ENCODE data around the gene MN1. TPM values are rescaled to one million over a fixed set of nuclear protein-coding genes. Genes with fewer than 3 reads are reported as not detected.

Gene MN1
- total RNA-seq, 2 experiments from 2014 or later, result 0.27 to 0.28 TPM

- Histone ChIP-seq H3K27me3 (ENCODE audit: control insufficient read depth in 1 of 2, insufficient read depth in 2 of 2, low read length in 2 of 2) (peaks cover 3 to 12% of the 10 kb centered on the region in 2 experiments), H3K9me3 (ENCODE audit: control insufficient read depth in 1 of 2, insufficient read depth in 1 of 2, low read length in 2 of 2) (no peaks in the 10 kb centered on the region), H3K4me1 (ENCODE audit: insufficient read depth, low read length) (no peaks in the 10 kb centered on the region), H3K36me3 (ENCODE audit: insufficient read depth, low read length) (no peaks in the 10 kb centered on the region), H3K27ac (ENCODE audit: low read depth in 1 of 2, low read length in 2 of 2) (no peak overlapping the region), H3K4me3 (ENCODE audit: low read length) (no peak overlapping the region)
- DNase-seq (no peak), ATAC-seq (ENCODE audit: poor library complexity) (no peak)
- intact Hi-C loops (cut with DNase I, micrococcal nuclease), result no loop called here
- ChIA-PET CTCF (no interaction called here), POLR2A (no interaction called here)
- H3K4me3 Mint-ChIP-seq, result no peak overlapping the region
- H3K36me3 Mint-ChIP-seq (ENCODE audit: low read depth), result no peaks in the 10 kb centered on the region
- no peak overlapping the region for H3K27ac Mint-ChIP-seq
- no peaks in the 10 kb centered on the region for H3K4me1 Mint-ChIP-seq (ENCODE audit: low read depth)
- H3K9me3 Mint-ChIP-seq, result no peaks in the 10 kb centered on the region
- TF ChIP-seq CTCF (IDR thresholded peaks at IDR 0.05), result no peak
- H3K27me3 Mint-ChIP-seq, result peaks cover 28% of the 10 kb centered on the region
Observed at GRCh38 chr22:27777128-27777527, 24.4 kb downstream of the MN1 start.

GRCh38 chr22:27776650-27776958, 25.0 kb downstream of the MN1 start:
- Histone ChIP-seq H3K27me3 (ENCODE audit: control insufficient read depth in 1 of 2, insufficient read depth in 2 of 2, low read length in 2 of 2) (peaks cover 3 to 12% of the 10 kb centered on the region in 2 experiments), H3K9me3 (ENCODE audit: control insufficient read depth in 1 of 2, insufficient read depth in 1 of 2, low read length in 2 of 2) (no peaks in the 10 kb centered on the region), H3K36me3 (ENCODE audit: insufficient read depth, low read length) (no peaks in the 10 kb centered on the region), H3K27ac (ENCODE audit: low read depth in 1 of 2, low read length in 2 of 2) (no peak overlapping the region), H3K4me3 (ENCODE audit: low read length) (no peak overlapping the region), H3K4me1 (ENCODE audit: insufficient read depth, low read length) (no peaks in the 10 kb centered on the region)
- no peak for TF ChIP-seq CTCF (IDR thresholded peaks at IDR 0.05)
- no peaks in the 10 kb centered on the region for H3K9me3 Mint-ChIP-seq
- no peaks in the 10 kb centered on the region for H3K36me3 Mint-ChIP-seq (ENCODE audit: low read depth)
- no peak overlapping the region for H3K27ac Mint-ChIP-seq
- intact Hi-C loops (cut with DNase I, micrococcal nuclease), result no loop called here
- H3K4me3 Mint-ChIP-seq, result no peak overlapping the region
- ChIA-PET CTCF (no interaction called here), POLR2A (no interaction called here)
- H3K27me3 Mint-ChIP-seq, result peaks cover 28% of the 10 kb centered on the region
- no peak for ATAC-seq (ENCODE audit: poor library complexity)
- DNase-seq, result no peak
- H3K4me1 Mint-ChIP-seq (ENCODE audit: low read depth), result no peaks in the 10 kb centered on the region

- Mint-ChIP-seq H3K27me3 (peaks cover 28% of the 10 kb centered on the region), H3K4me3 (no peak overlapping the region), H3K27ac (no peak overlapping the region), H3K9me3 (no peaks in the 10 kb centered on the region), H3K36me3 (ENCODE audit: low read depth) (no peaks in the 10 kb centered on the region), H3K4me1 (ENCODE audit: low read depth) (no peaks in the 10 kb centered on the region)
- no peak for TF ChIP-seq CTCF (IDR thresholded peaks at IDR 0.05)
- H3K27ac ChIP-seq (ENCODE audit: low read depth in 1 of 2, low read length in 2 of 2), result no peak overlapping the region
- no peak overlapping the region for H3K4me3 ChIP-seq (ENCODE audit: low read length)
- H3K9me3 ChIP-seq (ENCODE audit: control insufficient read depth in 1 of 2, insufficient read depth in 1 of 2, low read length in 2 of 2), result no peaks in the 10 kb centered on the region
- CTCF ChIA-PET, result no interaction called here
- POLR2A ChIA-PET, result no interaction called here
- no peak for ATAC-seq (ENCODE audit: poor library complexity)
- no peaks in the 10 kb centered on the region for H3K4me1 ChIP-seq (ENCODE audit: insufficient read depth, low read length)
- intact Hi-C loops (cut with DNase I, micrococcal nuclease), result loop anchor here in 1 of 2 experiments (1.0 kb wide), 1 partner anchor 13 kb away; no protein-coding TSS in a partner anchor
- no peaks in the 10 kb centered on the region for H3K36me3 ChIP-seq (ENCODE audit: insufficient read depth, low read length)
- peaks cover 3 to 12% of the 10 kb centered on the region in 2 experiments for H3K27me3 ChIP-seq (ENCODE audit: control insufficient read depth in 1 of 2, insufficient read depth in 2 of 2, low read length in 2 of 2)
- no peak for DNase-seq
Observed at GRCh38 chr22:27775758-27776649, 25.6 kb downstream of the MN1 start.
